Inflammatory macrophage (primary cell): Measurements from ENCODE around the gene ARSH.
"Not testable (repeated sequence)": the region's sequence is repeated elsewhere in the genome, so short reads cannot be mapped to it uniquely, and the experiment has no call there.

Source experiments
- DNase-seq, 2 donors: peaks; one replicate each; pipeline ENCODE4 v3.0.0-alpha.2; 2020 to 2022
- total RNA-seq, 18 experiments: gene quantifications; one replicate each; lab custom pipeline; 2026; ENCODE audit warnings: mixed read lengths in 6 of 18, inconsistent platforms in 2 of 18; lab: John Stamatoyannopoulos, UW

The ARSH gene, protein sequence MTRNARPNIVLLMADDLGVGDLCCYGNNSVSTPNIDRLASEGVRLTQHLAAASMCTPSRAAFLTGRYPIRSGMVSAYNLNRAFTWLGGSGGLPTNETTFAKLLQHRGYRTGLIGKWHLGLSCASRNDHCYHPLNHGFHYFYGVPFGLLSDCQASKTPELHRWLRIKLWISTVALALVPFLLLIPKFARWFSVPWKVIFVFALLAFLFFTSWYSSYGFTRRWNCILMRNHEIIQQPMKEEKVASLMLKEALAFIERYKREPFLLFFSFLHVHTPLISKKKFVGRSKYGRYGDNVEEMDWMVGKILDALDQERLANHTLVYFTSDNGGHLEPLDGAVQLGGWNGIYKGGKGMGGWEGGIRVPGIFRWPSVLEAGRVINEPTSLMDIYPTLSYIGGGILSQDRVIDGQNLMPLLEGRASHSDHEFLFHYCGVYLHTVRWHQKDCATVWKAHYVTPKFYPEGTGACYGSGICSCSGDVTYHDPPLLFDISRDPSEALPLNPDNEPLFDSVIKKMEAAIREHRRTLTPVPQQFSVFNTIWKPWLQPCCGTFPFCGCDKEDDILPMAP
- total RNA-seq = 0 to 0.11 (median 0) reads per million in 18 experiments

DNA sequence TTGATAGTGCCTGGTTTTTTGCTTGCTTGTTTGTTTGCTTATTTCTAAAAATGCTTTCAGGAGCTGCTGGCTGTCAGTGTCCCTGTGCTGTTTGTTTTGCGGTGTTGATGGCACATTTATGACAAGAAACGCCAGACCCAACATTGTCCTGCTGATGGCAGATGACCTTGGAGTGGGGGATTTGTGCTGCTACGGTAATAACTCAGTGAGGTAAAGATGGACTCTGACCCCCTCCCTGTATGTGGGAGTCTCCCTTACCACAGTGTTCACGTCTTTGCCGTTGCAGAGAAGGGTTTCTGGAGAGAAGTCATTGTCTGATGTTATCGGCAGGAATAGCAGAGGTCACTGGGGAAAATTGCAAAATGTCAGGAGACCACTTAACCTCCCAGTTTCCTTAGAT lies at the start of gene ARSH:
TSS of gene ARSH (plus strand) at position 52 of the 400 bp plus-strand sequence. CDS start at position 119, 67 bp downstream.
- no peak for DNase-seq

DNA sequence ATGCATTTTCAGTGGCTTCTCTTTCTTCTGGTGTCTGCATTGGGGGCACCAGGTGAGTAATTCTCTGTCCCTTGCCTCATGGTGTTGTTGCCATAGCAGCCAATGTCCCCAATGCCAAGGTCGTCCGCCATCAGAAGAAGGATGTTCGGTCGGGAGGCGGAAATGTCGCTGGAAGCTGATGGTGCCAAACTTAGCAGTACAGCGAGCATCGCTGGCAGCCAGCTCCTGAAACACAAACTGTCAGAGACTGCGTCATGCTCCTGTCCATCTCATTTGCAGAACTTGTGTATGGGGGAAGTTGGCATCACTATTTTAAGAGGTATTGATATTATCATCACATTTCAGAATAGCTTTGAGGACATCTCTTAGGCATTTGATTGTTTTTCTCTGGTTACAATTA lies 48.1 kb upstream of the ARSH start:
- no peak for DNase-seq

DNA sequence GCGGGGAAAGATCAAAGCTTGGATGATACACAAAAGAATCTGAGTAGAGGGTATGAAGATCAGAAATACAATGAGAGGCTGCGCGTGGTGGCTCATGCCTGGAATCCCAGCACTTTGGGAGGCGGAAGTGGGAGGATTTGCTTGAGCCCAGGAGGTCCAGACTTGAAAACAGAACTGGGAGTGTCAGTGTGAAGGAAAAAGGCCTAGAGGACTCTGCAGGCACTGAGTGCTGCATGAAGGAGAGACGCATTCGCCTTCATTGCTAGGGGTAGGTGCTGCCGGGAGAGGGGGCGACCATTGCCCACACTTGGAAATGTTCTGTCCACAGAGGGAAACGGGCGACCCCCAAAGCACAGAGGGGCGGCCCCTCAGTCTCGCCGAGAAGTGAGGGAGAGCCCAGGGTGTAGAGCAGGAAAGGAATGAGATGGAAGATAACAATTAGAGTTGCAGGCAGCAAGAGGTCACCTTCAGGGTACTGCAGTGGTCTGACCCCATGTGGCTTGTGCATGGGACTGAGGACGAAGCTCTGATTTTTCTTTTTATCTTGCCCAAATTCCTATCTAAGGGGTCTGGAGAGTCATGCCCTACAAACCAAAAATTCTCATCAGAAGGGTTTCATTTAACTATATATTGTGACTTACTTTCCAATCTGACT lies 45.4 kb upstream of the ARSH start:
- DNase-seq = no peak

DNA sequence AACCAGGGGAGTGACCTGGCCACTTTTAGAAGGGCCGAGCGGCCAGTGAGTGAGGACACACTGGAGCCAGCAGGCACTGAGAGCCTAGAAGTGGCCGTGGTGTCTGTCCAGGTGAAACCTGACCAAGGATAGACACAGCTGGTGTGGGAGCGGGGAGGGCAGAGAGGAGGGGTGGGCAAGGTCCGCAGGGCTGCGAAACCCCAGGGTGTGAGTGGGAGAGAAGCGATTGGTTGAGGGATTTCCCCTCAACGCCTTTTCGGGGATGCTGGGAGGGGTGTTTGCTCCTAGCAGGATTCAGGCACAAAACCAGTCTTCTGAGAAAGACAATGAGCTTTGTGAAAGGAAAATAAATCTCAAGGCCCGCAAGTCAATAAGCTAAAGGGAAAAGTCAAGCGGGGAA lies 44.0 kb upstream of the ARSH start:
- no peak for DNase-seq

DNA sequence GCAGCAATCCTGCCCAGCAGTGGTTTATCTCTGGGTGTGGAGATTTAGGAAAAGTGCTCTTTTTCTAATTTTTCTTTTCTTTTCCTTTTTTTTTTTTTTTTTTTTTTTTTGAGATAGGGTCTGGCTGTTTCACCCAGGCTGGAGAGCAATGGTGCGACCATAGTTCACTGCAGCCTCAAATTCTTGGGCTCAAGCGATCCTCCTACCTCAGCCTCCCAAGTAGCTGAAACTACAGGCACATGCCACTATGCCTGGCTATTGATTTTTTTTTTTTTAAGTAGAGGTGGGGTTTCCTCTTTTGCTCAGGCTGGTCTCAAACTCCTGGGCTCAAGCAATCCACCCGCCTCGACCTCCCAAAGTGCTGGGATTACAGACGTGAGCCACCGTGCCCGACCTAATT lies 42.9 kb upstream of the ARSH start:
- not testable (repeated sequence) for DNase-seq

DNA sequence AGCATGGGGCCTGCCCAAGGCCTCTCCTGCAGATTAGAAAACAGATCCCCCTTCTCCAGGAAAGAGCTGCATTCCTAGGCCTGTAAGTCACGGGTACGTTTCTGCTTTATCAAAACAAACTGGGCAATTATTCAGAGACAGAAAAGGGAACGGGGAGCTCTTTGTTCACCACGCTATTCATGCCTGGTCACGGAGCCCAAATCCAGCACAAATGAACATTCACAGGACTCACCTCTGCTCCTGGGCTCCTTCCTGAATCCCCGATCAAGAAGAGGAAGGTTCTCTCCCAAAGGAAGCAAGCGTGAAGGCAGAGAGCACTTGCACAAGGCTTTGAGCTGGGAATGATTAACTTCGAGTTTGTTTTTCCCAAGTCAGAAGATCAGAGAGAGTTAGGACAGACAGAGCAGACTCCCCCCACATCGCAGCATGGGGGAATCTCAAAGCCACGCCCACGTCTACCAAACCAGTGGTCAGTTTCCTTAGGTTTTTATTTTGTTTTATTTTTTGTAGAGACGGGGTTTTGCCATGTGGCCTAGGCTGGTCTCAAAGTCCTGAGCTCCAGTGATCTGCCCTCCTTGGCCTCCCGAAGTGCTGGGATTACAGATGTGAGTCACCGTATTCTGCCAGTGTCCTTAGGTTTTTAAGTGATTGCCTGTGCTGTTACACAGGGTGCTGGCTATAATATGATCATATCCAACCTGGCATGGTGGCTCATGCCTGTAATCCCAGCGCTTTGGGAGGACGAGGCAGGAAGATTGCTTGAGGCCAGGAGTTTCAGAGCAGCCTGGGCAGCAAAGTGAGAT lies 42.2 kb upstream of the ARSH start:
- not testable (repeated sequence) for DNase-seq

DNA sequence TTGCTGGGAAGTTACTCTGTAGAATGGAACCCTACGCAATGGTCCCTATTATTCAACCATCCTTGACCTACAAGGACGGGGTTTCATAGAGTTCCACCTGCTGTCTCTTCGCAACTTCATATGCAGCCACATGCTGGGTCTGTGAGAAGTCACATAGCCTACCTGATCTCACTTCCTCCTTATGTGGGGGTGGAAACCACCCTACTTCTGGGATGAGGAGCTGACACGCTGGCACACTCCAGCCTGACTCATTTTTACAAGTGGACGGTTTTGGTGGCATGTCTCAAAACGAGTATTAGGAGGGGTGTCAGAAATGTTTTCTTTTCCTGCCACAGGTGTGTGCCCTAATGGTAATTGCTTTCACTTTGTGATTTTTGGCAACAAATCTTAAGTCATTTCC lies 40.4 kb upstream of the ARSH start:
- DNase-seq = peak in 1 of 2 donors; percentile 2

DNA sequence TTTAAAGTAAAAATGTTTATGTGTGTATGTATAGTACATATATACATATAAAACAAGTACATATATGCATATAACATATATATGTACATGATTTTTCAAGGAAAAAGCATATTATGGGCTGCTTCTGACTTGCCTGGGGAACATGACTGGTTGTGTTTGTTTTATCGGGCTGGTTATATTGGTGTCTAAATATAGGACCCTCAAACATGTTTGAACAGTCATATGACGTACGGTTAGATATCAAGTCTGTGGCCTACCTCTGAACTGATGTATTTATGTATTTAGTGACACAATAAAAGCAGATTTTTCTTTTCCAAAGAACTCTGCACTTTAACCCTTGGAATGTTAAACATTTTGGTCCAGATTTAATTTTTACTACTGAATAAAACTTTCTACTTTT lies 39.3 kb upstream of the ARSH start:
- DNase-seq = no peak

DNA sequence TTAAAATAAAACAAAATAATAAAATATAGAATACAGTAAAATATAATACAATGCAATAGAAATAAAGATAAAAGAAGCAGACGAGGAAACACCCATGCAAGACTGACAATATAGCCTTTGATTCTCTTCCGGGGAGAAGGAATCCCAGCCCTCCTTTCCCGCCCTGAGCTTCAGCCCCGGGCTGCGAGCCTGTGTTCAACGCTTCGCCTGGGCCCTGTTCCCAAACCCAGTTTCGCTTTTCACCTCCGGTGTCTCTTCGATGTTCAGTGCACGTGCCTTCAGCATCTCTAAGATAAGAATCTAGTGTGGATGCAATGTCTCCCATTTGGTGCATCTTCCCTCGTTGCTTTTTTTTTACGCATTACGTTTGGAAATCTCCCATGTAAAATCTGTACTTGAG lies 38.8 kb upstream of the ARSH start:
- DNase-seq = no peak

DNA sequence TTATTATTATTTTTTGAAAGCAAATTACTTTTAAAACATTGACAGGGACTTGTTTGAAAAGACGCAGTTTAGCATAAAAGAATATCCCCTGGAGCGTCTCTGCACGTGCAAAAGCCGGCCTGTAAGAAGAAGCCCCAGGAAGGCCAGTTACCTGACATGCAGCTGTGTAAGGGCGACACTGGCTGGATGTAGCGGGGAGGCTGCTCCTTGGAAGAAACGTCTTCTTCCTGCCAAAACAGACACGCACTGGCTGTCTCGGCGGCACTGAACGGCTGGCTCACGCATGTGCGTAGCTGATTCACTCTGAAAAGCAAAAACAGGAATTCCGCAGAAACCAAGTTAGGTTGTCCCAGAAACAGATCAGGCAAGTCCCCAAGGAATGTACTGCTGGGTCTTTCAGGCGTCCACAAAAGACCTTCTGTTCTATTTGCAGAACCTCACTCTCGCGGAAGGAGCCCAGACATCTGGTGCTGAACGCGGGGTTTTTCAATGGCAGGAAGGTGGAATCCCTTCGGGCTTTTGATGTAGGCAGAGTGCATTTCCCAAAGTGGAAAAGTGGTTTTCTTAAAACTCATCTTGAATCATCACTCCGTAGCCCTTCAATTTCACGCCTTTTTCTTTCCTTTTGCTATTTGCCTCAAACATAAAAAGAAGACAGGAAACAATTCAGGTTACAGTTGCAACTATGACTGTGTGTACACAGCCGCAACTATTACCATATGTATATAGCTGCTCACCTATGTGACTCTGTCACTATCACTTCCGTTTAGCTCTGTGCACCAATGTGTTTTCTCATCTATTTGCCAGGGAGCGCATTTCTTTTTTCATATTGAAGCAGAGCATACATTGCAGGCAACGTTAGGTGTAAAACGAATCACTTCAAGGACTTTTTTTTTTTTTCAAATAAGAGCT lies 38.1 kb upstream of the ARSH start:
- DNase-seq = peak in 1 of 2 donors; percentile 6

DNA sequence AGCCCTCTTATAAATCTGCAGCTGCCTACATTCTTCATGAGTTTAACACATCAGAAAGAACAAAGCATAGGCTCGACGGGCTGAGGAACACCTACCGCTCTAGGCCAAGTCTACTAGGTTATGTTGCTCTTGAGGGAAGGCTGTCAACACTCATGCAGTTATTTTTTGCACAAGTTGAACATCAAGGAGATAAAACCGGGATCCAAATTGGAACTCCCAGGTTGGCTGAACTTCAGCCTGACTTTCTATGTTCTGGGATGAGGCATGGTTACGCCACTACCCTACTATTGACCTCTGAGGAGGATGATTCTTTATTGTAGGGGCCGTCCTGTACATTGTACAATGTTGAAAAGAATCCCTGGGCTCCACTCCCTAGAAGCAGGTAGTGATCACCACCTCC lies 37.3 kb upstream of the ARSH start:
- DNase-seq = no peak

DNA sequence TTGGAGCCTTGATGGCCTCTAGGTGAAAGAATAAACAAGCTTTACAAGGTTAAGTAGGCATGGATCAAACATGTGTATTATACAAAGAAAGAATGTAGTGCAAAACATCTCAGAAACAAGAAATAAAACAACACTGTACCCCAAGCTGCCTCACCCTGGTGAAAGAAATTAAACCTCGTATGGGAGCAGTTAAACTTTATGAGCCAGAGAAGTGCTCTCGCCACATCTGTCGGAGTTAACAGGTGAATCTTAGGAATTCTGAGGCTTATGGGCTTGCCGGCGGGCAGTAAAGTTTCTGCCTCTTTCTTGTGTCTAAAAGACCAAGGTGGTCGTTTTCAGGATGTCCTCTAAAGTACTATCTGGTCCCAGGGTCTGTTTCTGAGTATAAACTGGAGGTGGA lies 34.0 kb upstream of the ARSH start:
- no peak for DNase-seq

DNA sequence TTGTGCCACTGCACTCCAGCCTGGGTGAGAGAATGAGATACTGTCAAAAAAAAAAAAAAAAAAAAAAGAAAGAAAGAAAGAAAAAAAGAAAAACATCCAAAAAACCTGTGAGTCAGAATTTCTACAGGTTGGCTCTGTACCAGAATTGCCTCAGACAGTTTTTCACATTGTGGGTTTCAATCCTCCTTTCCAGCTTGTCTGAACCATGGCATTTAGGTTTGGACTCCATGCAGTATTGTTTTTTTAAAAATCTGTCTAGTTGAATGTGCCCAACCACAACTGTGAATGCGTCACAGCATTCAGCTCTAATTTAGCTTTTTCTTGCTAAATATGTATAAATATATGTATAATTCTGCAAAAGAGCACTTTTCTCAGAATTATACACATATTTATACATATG lies 31.4 kb upstream of the ARSH start:
- DNase-seq = no peak

DNA sequence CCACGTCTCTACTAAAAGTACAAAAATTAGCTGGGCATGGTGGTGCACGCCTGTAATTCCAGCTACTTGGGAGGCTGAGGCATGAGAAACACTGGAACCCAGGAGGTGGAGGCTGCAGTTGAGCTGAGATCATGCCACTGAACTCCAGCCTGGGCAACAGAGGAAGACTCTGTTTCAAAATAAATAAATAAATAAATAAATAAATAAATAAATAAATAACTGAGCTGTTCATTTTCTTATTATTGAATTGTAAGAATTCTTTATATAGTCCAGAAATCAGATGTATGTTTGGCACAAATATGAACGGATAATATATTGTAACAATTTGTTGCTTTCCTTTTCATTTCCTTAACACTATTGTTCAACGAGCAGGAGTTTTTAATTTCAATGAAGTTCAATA lies 27.7 kb upstream of the ARSH start:
- not testable (repeated sequence) for DNase-seq

DNA sequence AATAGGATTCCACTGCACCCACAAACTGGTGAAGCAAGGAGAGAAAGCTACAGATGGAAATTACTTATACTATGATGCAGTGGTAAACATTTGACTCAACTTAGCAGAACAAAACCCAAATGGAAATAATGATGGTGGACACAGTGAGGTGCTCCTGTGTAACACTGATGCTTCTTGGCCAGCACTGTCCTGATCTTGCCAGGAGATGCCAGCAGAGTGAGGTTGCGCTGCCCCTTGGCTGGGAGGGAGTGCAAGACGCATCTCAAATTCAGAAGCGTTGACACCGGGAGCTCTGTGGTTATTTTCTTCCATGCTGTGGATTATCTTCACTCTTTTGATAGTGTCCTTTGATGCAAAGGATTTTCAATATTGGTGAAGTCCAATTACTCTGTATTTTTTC lies 22.0 kb upstream of the ARSH start:
- no peak for DNase-seq

DNA sequence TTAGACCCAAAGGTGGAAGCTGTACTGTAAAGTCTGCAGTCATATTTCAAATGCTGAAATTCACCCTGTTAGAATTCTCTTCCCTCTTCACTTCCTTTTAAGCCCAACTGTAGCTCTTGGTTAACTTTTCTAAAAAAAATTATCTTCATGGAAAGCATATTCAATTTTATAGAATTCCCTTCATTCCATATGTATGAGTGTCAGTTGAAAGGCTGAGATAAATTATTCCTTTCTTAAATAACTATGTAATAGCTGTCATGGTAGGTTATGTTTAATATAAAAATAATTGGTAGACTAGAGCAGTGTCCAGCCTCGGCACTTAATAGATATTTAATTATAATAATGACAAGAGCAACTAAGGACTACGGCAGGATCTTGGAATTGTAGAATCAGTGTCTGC lies 16.8 kb upstream of the ARSH start:
- DNase-seq = no peak

DNA sequence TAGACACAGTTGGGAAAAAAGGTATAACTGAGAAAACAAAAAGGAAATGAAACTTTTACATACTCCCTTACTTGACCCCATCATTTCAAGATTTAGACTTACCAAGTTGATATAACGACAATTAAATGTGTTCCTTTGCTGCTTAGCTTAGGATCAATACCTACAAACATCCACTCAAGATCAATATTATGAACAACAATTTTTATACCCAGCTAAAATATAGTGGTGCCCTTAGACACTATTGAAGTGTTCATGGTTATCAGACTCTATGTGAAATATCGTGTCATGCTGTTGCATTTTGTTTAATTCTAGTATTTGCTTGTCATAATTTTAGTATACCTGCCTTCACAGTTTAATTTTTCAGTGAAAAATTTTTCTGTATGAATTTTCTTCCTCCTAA lies 4.2 kb downstream of the ARSH start:
- DNase-seq = no peak

DNA sequence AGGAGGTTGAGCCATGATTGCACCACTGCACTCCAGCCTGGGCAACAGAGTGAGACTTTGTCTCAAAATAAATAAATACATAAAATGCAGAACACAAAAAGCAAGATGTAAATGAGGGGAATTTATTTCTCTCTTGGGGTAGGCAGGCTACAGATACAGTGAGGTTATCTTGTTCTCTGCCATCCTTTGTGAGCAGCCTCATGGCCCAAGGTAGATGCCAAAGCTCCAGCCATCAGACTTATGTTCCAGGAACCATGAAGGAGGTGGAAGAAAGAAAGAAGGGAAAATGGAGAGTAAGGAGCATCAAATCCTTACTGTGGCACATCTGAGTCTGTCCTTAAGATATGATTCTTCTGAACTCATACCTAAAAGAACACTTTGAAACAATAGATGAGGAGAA lies 11.1 kb downstream of the ARSH start:
- no peak for DNase-seq

DNA sequence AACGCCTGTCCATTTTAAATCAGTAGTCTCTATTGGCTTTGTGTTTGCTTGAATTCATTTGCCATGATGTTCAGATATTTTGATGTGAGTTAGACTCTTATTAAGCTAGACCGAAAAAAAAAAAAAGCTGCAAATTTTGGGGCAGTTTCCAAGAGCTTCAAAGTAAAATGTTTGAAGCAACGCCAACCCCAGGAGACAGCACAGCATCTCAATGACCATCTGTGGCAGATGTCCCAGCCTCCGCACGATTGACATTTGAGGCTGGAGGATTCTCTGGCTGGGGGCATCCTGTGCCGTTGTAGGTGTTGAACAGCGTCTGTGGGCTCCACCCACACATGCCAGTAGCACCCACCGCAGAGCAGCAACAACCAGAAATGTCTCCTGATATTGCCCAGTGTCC lies 17.8 kb downstream of the ARSH start:
- no peak for DNase-seq

DNA sequence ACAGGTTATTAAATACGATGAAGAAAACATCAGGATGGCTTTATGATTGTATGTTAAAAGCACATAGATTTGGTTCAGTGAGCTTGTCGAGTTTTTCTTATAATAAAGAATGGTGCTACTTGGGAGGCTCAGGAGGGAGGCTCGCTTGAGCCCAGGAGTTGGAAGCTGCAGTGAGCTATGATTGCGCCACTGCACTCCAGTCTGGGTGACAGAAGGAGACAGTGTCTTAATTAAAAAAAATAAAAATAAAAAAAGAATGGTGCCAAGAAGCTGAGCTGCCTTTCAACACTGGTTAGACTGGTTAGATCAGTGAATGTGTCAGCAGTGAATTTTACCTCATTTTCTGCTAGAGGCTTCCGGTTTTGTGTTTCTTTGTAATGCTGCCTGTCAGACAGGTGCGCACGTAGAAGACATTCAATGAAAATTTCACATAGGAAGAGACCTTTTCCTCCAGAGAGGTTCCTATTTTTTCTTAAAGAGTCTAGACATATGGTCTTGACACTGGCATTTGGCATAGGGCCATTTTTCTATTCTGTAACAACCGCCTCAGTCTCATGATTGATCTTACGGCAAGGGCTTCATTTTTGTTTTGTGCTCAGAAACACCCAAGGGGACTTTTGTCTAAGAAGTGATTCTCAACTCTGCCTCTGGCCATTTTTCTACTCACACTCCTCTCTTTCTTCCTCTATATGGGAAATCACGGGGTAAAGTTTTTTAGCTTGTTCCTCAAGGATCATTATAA lies 19.9 kb downstream of the ARSH start:
- no peak for DNase-seq

DNA sequence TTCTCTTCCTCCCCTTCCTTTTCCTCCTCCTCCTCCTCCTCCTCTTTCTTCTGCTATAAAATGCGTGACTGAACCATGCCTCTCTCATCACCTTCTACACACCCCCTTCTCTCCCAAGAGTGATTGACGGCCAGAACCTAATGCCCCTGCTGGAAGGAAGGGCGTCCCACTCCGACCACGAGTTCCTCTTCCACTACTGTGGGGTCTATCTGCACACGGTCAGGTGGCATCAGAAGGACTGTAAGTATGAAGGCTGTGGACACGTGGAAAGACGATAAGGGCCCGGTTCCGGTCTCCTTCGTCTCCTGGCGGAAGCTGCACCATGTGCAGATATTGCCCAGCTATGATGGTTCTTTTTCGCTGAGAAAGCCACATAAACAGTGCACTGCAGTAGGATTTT lies 22.8 kb downstream of the ARSH start:
- no peak for DNase-seq
